ENCODE data around the gene UBE3B.

UBE3B gene

DNA sequence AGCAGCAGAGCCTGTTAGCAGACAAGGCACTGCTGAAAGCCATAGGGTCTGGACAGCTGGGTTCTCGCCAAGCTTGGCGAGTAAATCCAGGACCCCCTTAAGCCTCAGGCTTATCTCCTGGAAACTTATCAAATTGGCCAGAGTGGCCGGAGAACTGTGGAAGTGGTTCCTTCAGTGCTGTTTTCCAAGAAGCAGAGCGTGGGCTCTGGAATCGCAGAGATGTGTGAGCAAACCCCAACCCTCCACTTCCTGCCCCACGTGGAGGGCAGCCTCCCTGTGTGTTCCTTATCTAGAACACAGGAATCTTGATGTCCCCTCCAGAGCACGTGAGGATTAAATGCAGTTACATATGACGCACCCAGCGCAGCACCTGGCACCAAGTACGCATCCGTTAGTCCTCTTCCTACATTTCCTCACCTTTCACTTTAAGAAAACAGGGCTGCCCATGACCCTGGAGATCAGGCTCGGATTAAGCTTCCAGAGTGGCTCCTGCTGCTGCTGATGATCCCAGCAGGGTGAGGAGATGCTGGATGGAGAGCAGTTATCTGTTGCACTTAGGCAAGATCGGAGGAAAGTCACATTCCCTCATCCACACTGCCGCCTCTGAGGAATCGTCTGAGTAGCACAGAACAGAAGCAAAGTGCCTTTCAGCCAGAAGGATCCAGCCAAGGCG lies 60.9 kb downstream of the UBE3B start:
- Histone ChIP-seq H3K27ac (ENCODE audit: low read depth, low read length, poor library complexity, severe bottlenecking) (no peak overlapping the region), H3K9ac (ENCODE audit: low read length) (no peak overlapping the region), H3F3A (ENCODE audit: insufficient read depth, low read length) (no peaks in the 10 kb centered on the region), H3K4me2 (ENCODE audit: low read length) (no peak overlapping the region), H4K20me1 (ENCODE audit: insufficient read depth, low read length) (no peaks in the 10 kb centered on the region), H3K27me3 (ENCODE audit: insufficient read depth, low read length) (no peaks in the 10 kb centered on the region), H3K9me3 (ENCODE audit: low read length) (no peaks in the 10 kb centered on the region), H3K79me2 (ENCODE audit: insufficient read depth, low read length) (no peaks in the 10 kb centered on the region), H3K4me1 (ENCODE audit: insufficient read depth, low read length, severe bottlenecking) (no peaks in the 10 kb centered on the region), H2AFZ (ENCODE audit: low read length) (no peak overlapping the region), H3K9me2 (ENCODE audit: low read depth, low read length) (no peaks in the 10 kb centered on the region), H3K36me3 (ENCODE audit: insufficient read depth, low read length) (no peaks in the 10 kb centered on the region), H3K4me3 (ENCODE audit: low read depth, low read length, poor library complexity, severe bottlenecking) (no peak overlapping the region)
- no peak for TF ChIP-seq EZH2 (IDR thresholded peaks at IDR 0.05; ENCODE audit: borderline replicate concordance, low read length)
- TF ChIP-seq, protein P1, sequence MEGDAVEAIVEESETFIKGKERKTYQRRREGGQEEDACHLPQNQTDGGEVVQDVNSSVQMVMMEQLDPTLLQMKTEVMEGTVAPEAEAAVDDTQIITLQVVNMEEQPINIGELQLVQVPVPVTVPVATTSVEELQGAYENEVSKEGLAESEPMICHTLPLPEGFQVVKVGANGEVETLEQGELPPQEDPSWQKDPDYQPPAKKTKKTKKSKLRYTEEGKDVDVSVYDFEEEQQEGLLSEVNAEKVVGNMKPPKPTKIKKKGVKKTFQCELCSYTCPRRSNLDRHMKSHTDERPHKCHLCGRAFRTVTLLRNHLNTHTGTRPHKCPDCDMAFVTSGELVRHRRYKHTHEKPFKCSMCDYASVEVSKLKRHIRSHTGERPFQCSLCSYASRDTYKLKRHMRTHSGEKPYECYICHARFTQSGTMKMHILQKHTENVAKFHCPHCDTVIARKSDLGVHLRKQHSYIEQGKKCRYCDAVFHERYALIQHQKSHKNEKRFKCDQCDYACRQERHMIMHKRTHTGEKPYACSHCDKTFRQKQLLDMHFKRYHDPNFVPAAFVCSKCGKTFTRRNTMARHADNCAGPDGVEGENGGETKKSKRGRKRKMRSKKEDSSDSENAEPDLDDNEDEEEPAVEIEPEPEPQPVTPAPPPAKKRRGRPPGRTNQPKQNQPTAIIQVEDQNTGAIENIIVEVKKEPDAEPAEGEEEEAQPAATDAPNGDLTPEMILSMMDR (IDR thresholded peaks at IDR 0.05; ENCODE audit: low read length), result no peak

DNA sequence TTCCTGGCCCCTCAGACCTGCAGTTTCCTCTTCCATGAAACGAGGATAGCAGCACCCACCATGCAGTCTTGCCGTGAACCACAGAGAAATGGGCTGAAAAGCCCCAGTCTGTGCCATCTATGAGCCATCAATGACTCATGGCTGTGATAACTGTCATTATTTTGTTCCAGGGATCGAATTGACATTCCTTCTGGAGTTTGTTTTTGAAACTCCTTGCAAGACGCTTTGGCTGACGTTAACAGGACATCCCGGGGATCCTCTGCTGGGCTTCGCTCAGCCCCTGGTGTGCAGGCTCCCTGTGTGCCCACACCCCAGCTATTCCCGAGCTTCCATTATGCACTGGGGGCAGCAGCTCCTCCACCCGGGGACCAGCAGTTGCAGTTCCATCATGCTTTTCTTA lies 62.1 kb downstream of the UBE3B start:
- Histone ChIP-seq H3K79me2 (ENCODE audit: insufficient read depth, low read length) (no peaks in the 10 kb centered on the region), H3K27ac (ENCODE audit: low read depth, low read length, poor library complexity, severe bottlenecking) (no peak overlapping the region), H3K4me1 (ENCODE audit: insufficient read depth, low read length, severe bottlenecking) (no peaks in the 10 kb centered on the region), H3K27me3 (ENCODE audit: insufficient read depth, low read length) (no peaks in the 10 kb centered on the region), H4K20me1 (ENCODE audit: insufficient read depth, low read length) (no peaks in the 10 kb centered on the region), H3F3A (ENCODE audit: insufficient read depth, low read length) (no peaks in the 10 kb centered on the region), H3K36me3 (ENCODE audit: insufficient read depth, low read length) (no peaks in the 10 kb centered on the region), H2AFZ (ENCODE audit: low read length) (no peak overlapping the region), H3K4me2 (ENCODE audit: low read length) (no peak overlapping the region), H3K9me3 (ENCODE audit: low read length) (no peaks in the 10 kb centered on the region), H3K9me2 (ENCODE audit: low read depth, low read length) (no peaks in the 10 kb centered on the region), H3K9ac (ENCODE audit: low read length) (no peak overlapping the region), H3K4me3 (ENCODE audit: low read depth, low read length, poor library complexity, severe bottlenecking) (no peak overlapping the region)
- TF ChIP-seq, protein P1 (IDR thresholded peaks at IDR 0.05; ENCODE audit: low read length), result no peak
- no peak for TF ChIP-seq EZH2 (IDR thresholded peaks at IDR 0.05; ENCODE audit: borderline replicate concordance, low read length)

DNA sequence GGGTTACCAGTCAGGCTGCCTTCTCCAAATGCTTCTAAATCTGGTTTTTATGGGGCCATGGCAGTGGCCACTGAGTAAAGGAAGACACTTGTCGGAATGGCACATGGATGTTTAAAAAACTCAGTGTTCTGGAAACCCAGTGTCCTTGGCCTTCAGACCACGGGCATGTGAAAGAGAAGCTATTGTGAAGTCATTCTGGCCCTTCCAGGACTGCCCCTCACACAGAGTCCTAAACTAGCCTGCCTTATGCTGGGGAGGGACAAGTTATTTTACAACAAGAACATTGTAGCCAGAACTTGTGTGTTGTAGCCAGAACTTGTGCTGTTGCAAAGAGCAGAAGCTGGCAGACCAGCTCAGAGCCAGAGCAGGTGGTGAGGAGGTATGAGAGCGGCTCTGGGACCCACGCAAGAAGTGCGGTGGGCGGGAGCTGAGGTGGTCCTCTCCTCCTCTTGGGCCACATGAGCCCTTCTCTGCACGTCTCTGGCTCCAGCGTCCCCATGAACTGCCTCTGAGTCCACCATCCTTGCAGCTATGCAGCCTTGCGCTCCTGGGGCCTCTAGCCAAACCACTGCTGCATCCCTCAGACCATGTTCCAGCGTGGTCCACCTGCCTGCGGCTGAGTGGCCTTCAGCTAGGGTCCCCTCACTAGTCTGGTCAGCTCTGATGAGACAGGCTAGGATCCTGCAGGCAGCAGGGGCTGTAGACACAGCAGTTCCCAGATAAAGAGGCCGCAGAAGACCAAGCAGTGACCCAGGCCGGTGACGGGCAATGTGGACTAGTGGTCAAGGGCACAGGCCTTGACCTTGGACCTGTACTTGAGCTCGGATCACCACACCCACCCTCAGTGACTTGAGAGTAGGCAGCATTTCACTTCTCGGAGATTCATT lies 63.3 kb downstream of the UBE3B start:
- Histone ChIP-seq H3K27me3 (ENCODE audit: insufficient read depth, low read length) (no peaks in the 10 kb centered on the region), H3K9me2 (ENCODE audit: low read depth, low read length) (no peaks in the 10 kb centered on the region), H3K36me3 (ENCODE audit: insufficient read depth, low read length) (no peaks in the 10 kb centered on the region), H3K4me1 (ENCODE audit: insufficient read depth, low read length, severe bottlenecking) (no peaks in the 10 kb centered on the region), H3K4me2 (ENCODE audit: low read length) (no peak overlapping the region), H2AFZ (ENCODE audit: low read length) (no peak overlapping the region), H3K9me3 (ENCODE audit: low read length) (no peaks in the 10 kb centered on the region), H3K27ac (ENCODE audit: low read depth, low read length, poor library complexity, severe bottlenecking) (no peak overlapping the region), H3K9ac (ENCODE audit: low read length) (no peak overlapping the region), H3F3A (ENCODE audit: insufficient read depth, low read length) (no peaks in the 10 kb centered on the region), H3K4me3 (ENCODE audit: low read depth, low read length, poor library complexity, severe bottlenecking) (no peak overlapping the region), H4K20me1 (ENCODE audit: insufficient read depth, low read length) (no peaks in the 10 kb centered on the region), H3K79me2 (ENCODE audit: insufficient read depth, low read length) (no peaks in the 10 kb centered on the region)
- TF ChIP-seq, protein P1 (IDR thresholded peaks at IDR 0.05; ENCODE audit: low read length), result no peak
- TF ChIP-seq EZH2 (IDR thresholded peaks at IDR 0.05; ENCODE audit: borderline replicate concordance, low read length), result no peak

Data from OCI-LY1 (cell line).